Measurements from ENCODE around the gene GSN.
A peak's percentile ranks its signal among the peaks of the same experiment; 100 is the strongest.

The GSN gene

DNA sequence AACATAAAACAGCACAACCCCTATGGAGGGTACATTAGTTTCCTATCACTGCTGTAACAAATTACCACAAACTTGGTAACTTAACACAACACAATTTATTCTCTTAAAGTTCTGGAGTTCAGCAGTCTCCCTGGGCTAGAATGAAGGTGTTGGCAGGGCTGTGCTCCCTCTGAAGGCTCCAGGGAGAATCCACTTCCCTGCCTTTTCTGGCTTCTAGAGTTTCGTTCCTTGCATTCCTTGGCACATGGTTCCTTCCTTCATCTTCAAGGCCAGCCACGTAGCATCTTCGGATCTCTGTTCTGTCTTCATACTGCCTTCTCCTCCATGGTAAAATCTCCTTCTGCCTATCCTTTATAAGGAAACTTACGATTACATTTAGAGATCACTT is 25.0 kb upstream of the GSN start:
- Histone ChIP-seq H3K27ac (ENCODE audit: insufficient read depth, low read depth, low read length, poor library complexity, severe bottlenecking) (no peak overlapping the region), H3K36me3 (ENCODE audit: control insufficient read depth, insufficient read depth, low read length) (no peaks in the 10 kb centered on the region), H3K4me1 (ENCODE audit: control insufficient read depth, insufficient read depth, low read length) (peaks cover 8% of the 10 kb centered on the region), H3K4me3 (ENCODE audit: insufficient read depth, low read depth, low read length) (no peak overlapping the region), H3K9me3 (ENCODE audit: control insufficient read depth, low read length) (peaks cover 2% of the 10 kb centered on the region), H3K27me3 (ENCODE audit: control insufficient read depth, insufficient read depth, low read length, poor library complexity, severe bottlenecking) (no peaks in the 10 kb centered on the region)
- WGBS, 2 experiments = 91 to 95% methylated on average over 4 of the region's 4 CpGs

GRCh38 chr9:121246821-121247561 is 21.0 kb upstream of the GSN start:
- Histone ChIP-seq H3K9me3 (ENCODE audit: control insufficient read depth, low read length) (peaks cover 2% of the 10 kb centered on the region), H3K27me3 (ENCODE audit: control insufficient read depth, insufficient read depth, low read length, poor library complexity, severe bottlenecking) (no peaks in the 10 kb centered on the region), H3K27ac (ENCODE audit: insufficient read depth, low read depth, low read length, poor library complexity, severe bottlenecking) (no peak overlapping the region), H3K4me3 (ENCODE audit: insufficient read depth, low read depth, low read length) (no peak overlapping the region), H3K4me1 (ENCODE audit: control insufficient read depth, insufficient read depth, low read length) (no peaks in the 10 kb centered on the region), H3K36me3 (ENCODE audit: control insufficient read depth, insufficient read depth, low read length) (no peaks in the 10 kb centered on the region)
- 93 to 95% methylated on average over 12 of the region's 12 CpGs for WGBS, 2 experiments

DNA sequence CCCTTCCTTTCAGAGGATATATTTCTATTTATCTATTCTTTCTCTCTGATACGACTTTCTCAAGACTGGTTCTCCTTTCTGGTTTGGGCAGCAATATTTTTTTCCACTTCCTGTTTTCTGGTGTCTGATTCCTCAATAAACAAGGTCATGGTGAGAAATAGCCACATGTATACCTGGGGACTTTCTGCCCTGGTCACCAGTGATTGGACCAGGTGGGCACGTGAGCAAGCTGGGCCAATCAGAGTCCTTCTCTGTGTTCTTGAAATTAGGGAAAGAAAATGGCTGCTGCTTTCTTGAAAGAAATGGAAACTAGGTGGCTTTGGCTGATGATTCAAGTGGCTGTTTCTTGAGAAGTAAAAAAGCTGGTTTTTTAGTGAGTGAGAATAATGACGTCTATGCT is 18.4 kb upstream of the GSN start:
- H3K27ac ChIP-seq (ENCODE audit: insufficient read depth, low read depth, low read length, poor library complexity, severe bottlenecking) = no peak overlapping the region
- H3K4me1 ChIP-seq (ENCODE audit: control insufficient read depth, insufficient read depth, low read length) = peaks cover 8% of the 10 kb centered on the region
- WGBS, 2 experiments = 95% methylated on average over 3 of the region's 3 CpGs
- H3K9me3 ChIP-seq (ENCODE audit: control insufficient read depth, low read length) = no peaks in the 10 kb centered on the region
- H3K27me3 ChIP-seq (ENCODE audit: control insufficient read depth, insufficient read depth, low read length, poor library complexity, severe bottlenecking) = no peaks in the 10 kb centered on the region
- no peaks in the 10 kb centered on the region for H3K36me3 ChIP-seq (ENCODE audit: control insufficient read depth, insufficient read depth, low read length)
- H3K4me3 ChIP-seq (ENCODE audit: insufficient read depth, low read depth, low read length) = no peak overlapping the region

- WGBS, 2 experiments = 94 to 96% methylated on average over 4 of the region's 5 CpGs
- H3K27ac ChIP-seq (ENCODE audit: insufficient read depth, low read depth, low read length, poor library complexity, severe bottlenecking) = no peak overlapping the region
- no peak overlapping the region for H3K4me3 ChIP-seq (ENCODE audit: insufficient read depth, low read depth, low read length)
- H3K4me1 ChIP-seq (ENCODE audit: control insufficient read depth, insufficient read depth, low read length) = peaks cover 8% of the 10 kb centered on the region
- no peaks in the 10 kb centered on the region for H3K36me3 ChIP-seq (ENCODE audit: control insufficient read depth, insufficient read depth, low read length)
- H3K9me3 ChIP-seq (ENCODE audit: control insufficient read depth, low read length) = no peaks in the 10 kb centered on the region
- no peaks in the 10 kb centered on the region for H3K27me3 ChIP-seq (ENCODE audit: control insufficient read depth, insufficient read depth, low read length, poor library complexity, severe bottlenecking)
These were observed 15.7 kb upstream of the GSN start for GRCh38 chr9:121252104-121252851.

DNA sequence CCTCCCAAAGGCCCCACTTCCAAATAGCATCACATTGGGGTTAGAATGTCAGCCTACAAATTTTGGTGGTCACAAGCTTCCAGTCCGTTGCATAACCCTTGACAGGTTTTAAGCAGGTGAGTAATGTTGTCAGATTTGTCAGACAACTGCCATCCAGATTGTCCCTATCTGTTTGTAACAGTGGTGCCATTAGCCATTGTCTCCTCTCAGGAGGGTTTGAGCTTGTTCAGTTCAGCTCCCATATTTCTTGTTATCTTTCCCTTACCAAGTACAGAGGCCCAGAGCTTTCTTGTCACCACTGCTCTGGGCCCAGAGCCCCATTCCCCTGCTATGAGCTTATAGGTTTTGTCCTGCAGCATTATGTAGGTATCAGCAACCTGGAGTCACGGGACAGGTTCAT is 14.8 kb upstream of the GSN start:
- no peaks in the 10 kb centered on the region for H3K36me3 ChIP-seq (ENCODE audit: control insufficient read depth, insufficient read depth, low read length)
- H3K27me3 ChIP-seq (ENCODE audit: control insufficient read depth, insufficient read depth, low read length, poor library complexity, severe bottlenecking) = no peaks in the 10 kb centered on the region
- 83 to 94% methylated on average over 2 of the region's 2 CpGs for WGBS, 2 experiments
- no peak overlapping the region for H3K27ac ChIP-seq (ENCODE audit: insufficient read depth, low read depth, low read length, poor library complexity, severe bottlenecking)
- H3K4me1 ChIP-seq (ENCODE audit: control insufficient read depth, insufficient read depth, low read length) = peaks cover 8% of the 10 kb centered on the region
- H3K4me3 ChIP-seq (ENCODE audit: insufficient read depth, low read depth, low read length) = no peak overlapping the region
- no peaks in the 10 kb centered on the region for H3K9me3 ChIP-seq (ENCODE audit: control insufficient read depth, low read length)

GRCh38 chr9:121253821-121254501 is 14.0 kb upstream of the GSN start:
- peaks cover 8% of the 10 kb centered on the region for H3K4me1 ChIP-seq (ENCODE audit: control insufficient read depth, insufficient read depth, low read length)
- no peaks in the 10 kb centered on the region for H3K27me3 ChIP-seq (ENCODE audit: control insufficient read depth, insufficient read depth, low read length, poor library complexity, severe bottlenecking)
- H3K4me3 ChIP-seq (ENCODE audit: insufficient read depth, low read depth, low read length) = no peak overlapping the region
- no peak overlapping the region for H3K27ac ChIP-seq (ENCODE audit: insufficient read depth, low read depth, low read length, poor library complexity, severe bottlenecking)
- WGBS, 2 experiments = 26 to 28% methylated on average over 6 of the region's 6 CpGs
- no peaks in the 10 kb centered on the region for H3K9me3 ChIP-seq (ENCODE audit: control insufficient read depth, low read length)
- no peaks in the 10 kb centered on the region for H3K36me3 ChIP-seq (ENCODE audit: control insufficient read depth, insufficient read depth, low read length)

- Histone ChIP-seq H3K27me3 (ENCODE audit: control insufficient read depth, insufficient read depth, low read length, poor library complexity, severe bottlenecking) (peaks cover 4% of the 10 kb centered on the region), H3K4me1 (ENCODE audit: control insufficient read depth, insufficient read depth, low read length) (peaks cover 36% of the 10 kb centered on the region), H3K36me3 (ENCODE audit: control insufficient read depth, insufficient read depth, low read length) (no peaks in the 10 kb centered on the region), H3K9me3 (ENCODE audit: control insufficient read depth, low read length) (no peaks in the 10 kb centered on the region), H3K4me3 (ENCODE audit: insufficient read depth, low read depth, low read length) (no peak overlapping the region), H3K27ac (ENCODE audit: insufficient read depth, low read depth, low read length, poor library complexity, severe bottlenecking) (no peak overlapping the region)
- 81 to 90% methylated on average over 4 of the region's 4 CpGs for WGBS, 2 experiments
These were observed 8.5 kb upstream of the GSN start for GRCh38 chr9:121259498-121259897.

DNA sequence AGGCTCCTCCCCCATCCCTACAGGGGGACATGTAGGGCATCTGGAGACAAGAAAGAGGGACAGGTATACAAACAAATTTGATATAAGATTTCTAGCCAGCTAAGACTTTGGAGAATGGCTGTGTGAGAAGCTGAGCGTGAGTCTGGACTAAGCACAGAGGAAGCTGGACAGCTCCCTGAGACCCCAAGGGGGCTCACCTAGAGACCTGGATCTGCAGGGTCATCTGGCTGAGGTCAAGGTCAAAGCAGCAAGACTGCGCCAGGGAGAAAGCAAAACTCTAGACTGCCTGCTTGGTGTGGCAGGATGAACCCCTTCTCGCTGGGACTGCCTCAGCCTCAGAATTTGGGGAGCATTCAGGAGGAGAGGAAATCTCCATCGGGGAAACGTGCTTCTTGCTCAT is 8.0 kb upstream of the GSN start:
- Histone ChIP-seq H3K4me1 (ENCODE audit: control insufficient read depth, insufficient read depth, low read length) (peaks cover 35% of the 10 kb centered on the region), H3K4me3 (ENCODE audit: insufficient read depth, low read depth, low read length) (no peak overlapping the region), H3K9me3 (ENCODE audit: control insufficient read depth, low read length) (no peaks in the 10 kb centered on the region), H3K27ac (ENCODE audit: insufficient read depth, low read depth, low read length, poor library complexity, severe bottlenecking) (no peak overlapping the region), H3K36me3 (ENCODE audit: control insufficient read depth, insufficient read depth, low read length) (no peaks in the 10 kb centered on the region), H3K27me3 (ENCODE audit: control insufficient read depth, insufficient read depth, low read length, poor library complexity, severe bottlenecking) (peaks cover 8% of the 10 kb centered on the region)
- 87 to 89% methylated on average over 5 of the region's 5 CpGs for WGBS, 2 experiments

- Histone ChIP-seq H3K4me3 (ENCODE audit: insufficient read depth, low read depth, low read length) (no peak overlapping the region), H3K27ac (ENCODE audit: insufficient read depth, low read depth, low read length, poor library complexity, severe bottlenecking) (peak overlapping the region; percentile 17)
- WGBS, 2 experiments = 33 to 47% methylated on average over 6 of the region's 6 CpGs
These were observed 7.4 kb upstream of the GSN start for GRCh38 chr9:121260457-121261106.

DNA sequence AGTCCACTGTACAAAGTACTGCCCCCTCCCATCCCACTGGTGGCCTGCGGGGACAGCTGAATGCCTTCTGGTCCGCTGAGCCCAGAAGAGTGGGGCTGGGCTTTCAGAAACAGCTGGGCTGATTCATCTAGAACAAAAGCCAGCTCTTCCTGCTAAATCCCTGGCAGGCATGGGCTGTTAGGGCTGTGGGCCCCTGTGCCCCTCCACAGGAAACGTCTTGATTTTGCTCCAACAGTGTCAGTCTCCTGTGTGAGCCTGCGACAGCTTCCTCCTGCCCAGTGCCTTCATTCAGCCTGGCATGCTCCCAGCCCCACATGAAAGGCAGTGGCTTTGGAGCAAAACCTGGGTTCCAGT is 6.9 kb upstream of the GSN start:
- H3K9me3 ChIP-seq (ENCODE audit: control insufficient read depth, low read length) = no peaks in the 10 kb centered on the region
- H3K27ac ChIP-seq (ENCODE audit: insufficient read depth, low read depth, low read length, poor library complexity, severe bottlenecking) = no peak overlapping the region
- H3K4me3 ChIP-seq (ENCODE audit: insufficient read depth, low read depth, low read length) = no peak overlapping the region
- no peaks in the 10 kb centered on the region for H3K36me3 ChIP-seq (ENCODE audit: control insufficient read depth, insufficient read depth, low read length)
- WGBS, 2 experiments = 1 to 4% methylated on average over 4 of the region's 4 CpGs
- peaks cover 35% of the 10 kb centered on the region for H3K4me1 ChIP-seq (ENCODE audit: control insufficient read depth, insufficient read depth, low read length)
- peaks cover 8% of the 10 kb centered on the region for H3K27me3 ChIP-seq (ENCODE audit: control insufficient read depth, insufficient read depth, low read length, poor library complexity, severe bottlenecking)

More at GRCh38 chr9:121260457-121261106, 7.4 kb upstream of the GSN start:
- peaks cover 35% of the 10 kb centered on the region for H3K4me1 ChIP-seq (ENCODE audit: control insufficient read depth, insufficient read depth, low read length)
- H3K36me3 ChIP-seq (ENCODE audit: control insufficient read depth, insufficient read depth, low read length) = no peaks in the 10 kb centered on the region
- H3K27me3 ChIP-seq (ENCODE audit: control insufficient read depth, insufficient read depth, low read length, poor library complexity, severe bottlenecking) = peaks cover 8% of the 10 kb centered on the region
- H3K9me3 ChIP-seq (ENCODE audit: control insufficient read depth, low read length) = no peaks in the 10 kb centered on the region
